Measurements from ENCODE around the gene CCT8L2. TPM values are rescaled to one million over a fixed set of nuclear protein-coding genes. Genes with fewer than 3 reads are reported as not detected.
"Not testable (repeated sequence)": the region's sequence is repeated elsewhere in the genome, so short reads cannot be mapped to it uniquely, and the experiment has no call there.

CCT8L2 gene
- total and polyA plus RNA-seq, 2 of the 13 experiments (the other 11 are each of a cell fraction or from before 2014, with no cell fraction given): not detected

- H3K4me2 ChIP-seq (ENCODE audit: low read depth, low read length); ATAC-seq; FAIRE-seq; H3K9ac ChIP-seq (ENCODE audit: insufficient read depth, low read depth, low read length); H2AFZ ChIP-seq (ENCODE audit: low read length); H3K9me3 ChIP-seq (ENCODE audit: low read length); H3K4me1 ChIP-seq (ENCODE audit: insufficient read depth, low read length); H4K20me1 ChIP-seq (ENCODE audit: insufficient read depth, low read length); H3K79me2 ChIP-seq (ENCODE audit: insufficient read depth, low read length); H3K27ac ChIP-seq (ENCODE audit: extremely low read length, insufficient read depth, low read length); DNase-seq (ENCODE audit: low spot score); POLR2A ChIA-PET; BruUV-seq (replicated peaks); H3K4me3 ChIP-seq (replicated peaks in 1 of 3; ENCODE audit: insufficient read depth in 1 of 3, low read depth in 2 of 3, low read length in 3 of 3); CTCF ChIA-PET (ENCODE audit: low intra/inter-chr PET ratio, low total read pairs); H3K36me3 ChIP-seq (replicated peaks in 1 of 2; ENCODE audit: control insufficient read depth in 1 of 2, insufficient read depth in 2 of 2, low read length in 2 of 2); in situ Hi-C loops (cut with HindIII; ENCODE audit: extremely low pct_ligation_motif_present, low pct_unique_long_range_greater_than_20kb); intact Hi-C loops (cut with micrococcal nuclease; ENCODE audit: unreplicated experiment); H3K27me3 ChIP-seq (ENCODE audit: control insufficient read depth in 1 of 2, insufficient read depth in 2 of 2, low read length in 2 of 2): not testable (repeated sequence)
- 5% methylated on average over 1 of the region's 1 CpG for WGBS (ENCODE audit: low lambda C conversion rate)
These were observed 35.9 kb upstream of the CCT8L2 start for GRCh38 chr22:16628476-16628875.

GRCh38 chr22:16625018-16625417 lies 32.4 kb upstream of the CCT8L2 start:
- BruUV-seq (replicated peaks); POLR2A ChIA-PET; H3K4me1 ChIP-seq (ENCODE audit: insufficient read depth, low read length); H3K79me2 ChIP-seq (ENCODE audit: insufficient read depth, low read length); H3K4me2 ChIP-seq (ENCODE audit: low read depth, low read length); H3K36me3 ChIP-seq (replicated peaks in 1 of 2; ENCODE audit: control insufficient read depth in 1 of 2, insufficient read depth in 2 of 2, low read length in 2 of 2); FAIRE-seq; intact Hi-C loops (cut with micrococcal nuclease; ENCODE audit: unreplicated experiment); H3K9me3 ChIP-seq (ENCODE audit: low read length); DNase-seq (ENCODE audit: low spot score); H3K27ac ChIP-seq (ENCODE audit: extremely low read length, insufficient read depth, low read length); H3K4me3 ChIP-seq (replicated peaks in 1 of 3; ENCODE audit: insufficient read depth in 1 of 3, low read depth in 2 of 3, low read length in 3 of 3); H4K20me1 ChIP-seq (ENCODE audit: insufficient read depth, low read length); H3K27me3 ChIP-seq (ENCODE audit: control insufficient read depth in 1 of 2, insufficient read depth in 2 of 2, low read length in 2 of 2); H3K9ac ChIP-seq (ENCODE audit: insufficient read depth, low read depth, low read length); H2AFZ ChIP-seq (ENCODE audit: low read length); in situ Hi-C loops (cut with HindIII; ENCODE audit: extremely low pct_ligation_motif_present, low pct_unique_long_range_greater_than_20kb); CTCF ChIA-PET (ENCODE audit: low intra/inter-chr PET ratio, low total read pairs); ATAC-seq: not testable (repeated sequence)
- WGBS (ENCODE audit: low lambda C conversion rate): 2% methylated on average over 2 of the region's 2 CpGs

GRCh38 chr22:16623595-16623994 lies 31.0 kb upstream of the CCT8L2 start:
- H3K4me2 ChIP-seq (ENCODE audit: low read depth, low read length); DNase-seq (ENCODE audit: low spot score); POLR2A ChIA-PET; H3K27ac ChIP-seq (ENCODE audit: extremely low read length, insufficient read depth, low read length); BruUV-seq (replicated peaks); H2AFZ ChIP-seq (ENCODE audit: low read length); H3K36me3 ChIP-seq (replicated peaks in 1 of 2; ENCODE audit: control insufficient read depth in 1 of 2, insufficient read depth in 2 of 2, low read length in 2 of 2); CTCF ChIA-PET (ENCODE audit: low intra/inter-chr PET ratio, low total read pairs); ATAC-seq; H3K9ac ChIP-seq (ENCODE audit: insufficient read depth, low read depth, low read length); H3K27me3 ChIP-seq (ENCODE audit: control insufficient read depth in 1 of 2, insufficient read depth in 2 of 2, low read length in 2 of 2); H4K20me1 ChIP-seq (ENCODE audit: insufficient read depth, low read length); H3K4me1 ChIP-seq (ENCODE audit: insufficient read depth, low read length); H3K4me3 ChIP-seq (replicated peaks in 1 of 3; ENCODE audit: insufficient read depth in 1 of 3, low read depth in 2 of 3, low read length in 3 of 3); H3K9me3 ChIP-seq (ENCODE audit: low read length); in situ Hi-C loops (cut with HindIII; ENCODE audit: extremely low pct_ligation_motif_present, low pct_unique_long_range_greater_than_20kb); FAIRE-seq; intact Hi-C loops (cut with micrococcal nuclease; ENCODE audit: unreplicated experiment); H3K79me2 ChIP-seq (ENCODE audit: insufficient read depth, low read length); TF ChIP-seq ATF7 (CRISPR knock-in tag; IDR thresholded peaks at IDR 0.05): not testable (repeated sequence)
- peak; percentile 87 for TF ChIP-seq ATF7 (IDR thresholded peaks at IDR 0.05)

- H3K27me3 ChIP-seq (ENCODE audit: control insufficient read depth in 1 of 2, insufficient read depth in 2 of 2, low read length in 2 of 2); intact Hi-C loops (cut with micrococcal nuclease; ENCODE audit: unreplicated experiment); H3K9ac ChIP-seq (ENCODE audit: insufficient read depth, low read depth, low read length); H3K4me1 ChIP-seq (ENCODE audit: insufficient read depth, low read length); H3K4me2 ChIP-seq (ENCODE audit: low read depth, low read length); ATAC-seq; POLR2A ChIA-PET; CTCF ChIA-PET (ENCODE audit: low intra/inter-chr PET ratio, low total read pairs); H4K20me1 ChIP-seq (ENCODE audit: insufficient read depth, low read length); H3K4me3 ChIP-seq (replicated peaks in 1 of 3; ENCODE audit: insufficient read depth in 1 of 3, low read depth in 2 of 3, low read length in 3 of 3); H3K36me3 ChIP-seq (replicated peaks in 1 of 2; ENCODE audit: control insufficient read depth in 1 of 2, insufficient read depth in 2 of 2, low read length in 2 of 2); DNase-seq (ENCODE audit: low spot score); H3K79me2 ChIP-seq (ENCODE audit: insufficient read depth, low read length); H3K27ac ChIP-seq (ENCODE audit: extremely low read length, insufficient read depth, low read length); FAIRE-seq; H3K9me3 ChIP-seq (ENCODE audit: low read length); in situ Hi-C loops (cut with HindIII; ENCODE audit: extremely low pct_ligation_motif_present, low pct_unique_long_range_greater_than_20kb); BruUV-seq (replicated peaks); H2AFZ ChIP-seq (ENCODE audit: low read length): not testable (repeated sequence)
- 0% methylated on average over 3 of the region's 3 CpGs for WGBS (ENCODE audit: low lambda C conversion rate)
These were observed 24.9 kb upstream of the CCT8L2 start for GRCh38 chr22:16617516-16617915.

Data from HepG2 (cell line).